Measurements from ENCODE around the gene DCX.

DCX gene

DNA sequence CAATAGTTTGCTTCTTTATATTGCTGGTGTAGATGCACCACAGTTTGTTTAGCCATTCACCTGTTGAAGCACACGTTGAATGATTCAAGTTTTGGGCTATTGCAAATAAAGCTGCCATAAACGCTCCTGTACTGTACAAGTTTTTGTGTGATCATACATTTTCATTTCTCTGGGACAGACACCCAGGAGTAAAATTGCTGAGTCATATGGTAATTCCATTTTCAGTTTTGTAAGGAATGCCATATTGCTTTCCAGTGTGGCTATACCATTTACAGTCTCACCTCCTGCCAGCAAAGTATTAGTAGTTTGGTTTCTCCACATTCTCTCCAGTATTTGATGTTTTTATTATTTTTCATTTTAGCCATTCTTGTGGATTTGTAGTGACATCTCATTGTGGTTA is 109.7 kb downstream of the DCX start:
- no peak for DNase-seq

- no peak for DNase-seq
Observed at GRCh38 chrX:111288841-111289240, 123.2 kb downstream of the DCX start.

DNA sequence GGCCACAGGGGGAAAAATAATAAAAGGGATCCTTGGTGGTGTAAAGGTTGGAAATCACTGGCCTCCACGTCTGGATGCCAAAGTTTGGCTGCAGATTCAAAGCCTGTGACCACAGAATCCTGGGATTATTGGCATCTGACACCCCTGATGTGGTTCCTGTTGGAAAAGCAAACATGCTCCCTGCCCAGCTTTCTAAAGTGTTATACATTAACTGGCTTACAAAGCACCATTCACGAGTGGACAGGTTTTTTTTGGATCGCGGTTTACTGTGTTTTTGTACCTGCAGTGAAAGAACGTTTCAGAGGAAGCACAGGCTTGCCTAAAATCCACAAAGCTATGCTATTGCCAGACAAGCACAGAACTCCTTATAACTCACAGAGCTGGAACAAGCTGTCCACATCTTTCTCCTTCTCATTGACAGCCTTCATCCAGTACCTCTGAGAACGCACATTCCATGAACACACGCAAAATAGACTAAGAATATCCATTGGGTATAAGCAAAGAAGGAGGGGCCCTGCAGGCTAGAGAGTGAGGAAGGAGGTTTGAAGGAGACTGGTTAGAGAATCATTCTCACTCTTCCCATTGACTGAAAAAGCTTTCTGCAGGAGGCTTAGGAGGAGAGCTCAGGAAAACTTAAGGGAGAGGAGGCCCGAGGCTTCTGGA is 127.2 kb downstream of the DCX start:
- no peak for DNase-seq

GRCh38 chrX:111283446-111283845 is 128.5 kb downstream of the DCX start:
- no peak for DNase-seq

GRCh38 chrX:111282991-111283390 is 129.0 kb downstream of the DCX start:
- no peak for DNase-seq

DNA sequence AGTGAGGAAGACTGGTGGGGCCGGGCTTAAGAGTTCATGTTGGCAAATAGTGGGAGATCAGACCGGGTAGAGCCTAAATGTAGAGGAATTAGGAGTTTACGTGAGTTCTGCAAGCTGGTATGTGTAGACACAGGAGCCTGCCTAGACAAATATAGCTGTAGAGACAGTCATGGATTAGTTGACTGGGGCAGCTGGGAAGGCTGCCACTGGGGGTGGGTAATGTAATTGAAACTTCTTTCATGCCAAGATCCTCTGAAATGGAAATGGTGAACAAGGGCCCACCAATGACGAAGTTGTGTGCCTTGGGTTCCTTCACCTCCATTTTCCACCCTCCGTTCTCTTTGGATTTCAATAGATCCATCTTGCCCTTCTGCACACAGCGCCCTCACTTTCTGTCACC is 129.9 kb downstream of the DCX start:
- no peak for DNase-seq

- DNase-seq = no peak
Observed at GRCh38 chrX:111270339-111270738, 141.7 kb downstream of the DCX start, which contains the start of gene CAPN6. Gene CAPN6, minus strand, starts transcription at chrX:111270483. Its CDS starts 6,547 bp downstream, at chrX:111263936.

DNA sequence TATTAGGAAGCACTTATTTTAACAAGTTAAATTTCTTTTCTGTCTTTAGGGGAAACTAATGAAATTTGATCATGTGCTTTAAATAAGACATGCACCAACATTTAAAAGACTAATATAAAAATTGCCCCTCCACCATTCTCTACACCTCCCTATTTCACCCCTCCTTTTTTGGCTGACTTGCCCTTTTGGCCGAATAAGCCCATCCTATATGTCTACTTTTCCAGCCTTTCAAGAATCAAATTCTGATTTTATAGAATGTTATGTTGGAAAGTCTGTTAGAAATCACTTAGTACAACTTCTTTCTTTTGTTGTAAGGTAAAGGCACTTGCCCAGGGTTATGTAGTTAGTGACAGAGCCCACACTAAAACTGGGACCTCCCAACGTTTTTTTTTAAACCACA is 143.5 kb downstream of the DCX start:
- no peak for DNase-seq

GRCh38 chrX:111265486-111265885 is 146.5 kb downstream of the DCX start:
- DNase-seq = no peak

DNA sequence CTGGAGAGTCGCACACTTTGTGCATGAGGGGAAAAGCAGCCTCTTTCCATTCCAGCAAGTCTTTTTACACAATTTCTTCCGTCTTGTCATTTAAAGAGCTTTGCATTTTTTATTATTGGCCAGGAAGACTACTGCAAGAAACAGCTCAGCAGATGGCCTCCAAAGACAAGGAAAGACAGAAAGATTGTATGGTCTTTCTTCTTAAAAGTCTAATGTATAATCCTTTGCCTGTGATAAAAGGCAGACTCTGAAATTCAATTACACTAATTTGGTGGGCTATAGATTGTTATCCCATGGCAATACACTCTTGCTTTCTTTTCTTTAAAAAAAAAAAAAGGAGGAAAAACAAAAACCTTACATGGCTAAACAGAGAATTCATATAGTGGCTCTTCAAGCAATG is 147.6 kb downstream of the DCX start:
- DNase-seq = no peak

GRCh38 chrX:111262086-111262485 is 149.9 kb downstream of the DCX start:
- no peak for DNase-seq

- DNase-seq = no peak
Observed at GRCh38 chrX:111260451-111260850, 151.5 kb downstream of the DCX start.

DNA sequence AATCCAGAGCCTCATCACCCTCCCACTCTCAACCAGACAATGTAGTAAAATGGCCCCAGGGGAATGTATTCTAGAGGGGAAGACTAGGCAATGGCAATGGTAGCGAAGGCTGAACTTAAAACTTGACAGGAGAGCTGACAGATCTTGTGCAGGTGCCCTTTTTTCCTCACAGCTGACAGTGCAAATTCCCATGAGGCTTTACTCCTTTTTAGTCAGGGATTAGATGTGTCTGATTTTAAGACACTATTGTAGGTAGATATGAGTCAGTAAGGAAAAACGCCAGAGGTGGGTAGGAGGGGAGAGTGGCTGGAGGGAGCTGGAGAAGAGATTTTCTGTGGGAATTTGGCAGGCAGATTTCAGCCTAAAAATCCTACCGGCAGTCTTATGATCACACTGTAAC is 152.4 kb downstream of the DCX start:
- no peak for DNase-seq

- no peak for DNase-seq
Observed at GRCh38 chrX:111257733-111258132, 154.3 kb downstream of the DCX start.

- no peak for DNase-seq
Observed at GRCh38 chrX:111254896-111255693, 156.9 kb downstream of the DCX start.

- no peak for DNase-seq
Observed at GRCh38 chrX:111244235-111244750, 167.7 kb downstream of the DCX start.

Data from activated CD4-positive, alpha-beta T cell treated with anti-CD3 and anti-CD28 coated beads for 4 hours (primary cell).